ENCODE results near the gene CACNA2D3.

Gene CACNA2D3

DNA sequence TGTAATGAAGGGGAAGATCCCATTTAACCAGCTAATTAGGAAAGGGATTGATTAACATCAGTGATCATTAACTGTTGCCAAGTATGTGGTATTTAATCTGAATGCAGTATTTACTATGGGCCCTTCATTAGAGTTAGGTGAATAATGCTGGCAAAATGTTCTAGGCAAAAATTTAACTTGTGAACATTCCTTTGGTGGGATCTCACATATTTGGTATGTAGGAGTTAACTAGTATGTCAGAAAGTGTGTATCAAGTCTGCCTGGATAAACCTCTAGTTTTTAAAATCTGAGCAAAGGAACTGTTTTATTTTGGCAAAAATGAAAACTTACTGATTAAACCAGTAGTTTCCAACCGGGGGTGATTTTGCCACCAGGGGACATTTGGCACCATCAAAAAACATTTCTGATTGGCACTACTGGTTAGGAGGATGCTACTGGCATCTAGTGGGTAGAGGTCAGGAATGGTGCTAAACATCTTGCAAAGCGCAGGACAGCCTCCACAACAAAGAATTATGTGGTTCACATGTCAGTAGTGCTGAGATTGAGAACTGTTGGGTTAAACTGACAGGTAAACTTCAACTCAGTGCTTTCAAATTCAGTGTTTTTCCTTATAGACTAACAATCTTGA lies 783.0 kb downstream of the CACNA2D3 start:
- no peak for DNase-seq

DNA sequence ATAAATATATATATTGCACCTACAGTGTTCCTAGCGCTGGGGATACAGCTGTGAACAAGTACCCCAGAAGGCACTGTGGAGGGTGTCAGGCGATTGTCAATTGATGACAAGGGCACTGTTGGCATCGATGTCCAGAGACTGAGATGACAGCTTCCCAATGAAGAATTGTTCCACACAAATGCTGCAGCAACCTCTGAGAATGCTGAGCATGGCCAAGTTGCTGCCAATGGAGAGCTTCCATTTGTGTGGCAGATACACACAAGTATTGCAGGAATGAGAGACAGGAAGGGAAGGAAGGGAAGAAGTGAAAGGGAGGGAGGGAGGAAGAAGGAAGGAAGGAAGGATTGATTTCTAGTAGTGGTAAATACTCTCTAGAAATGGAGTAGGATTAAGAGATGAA lies 783.6 kb downstream of the CACNA2D3 start:
- no peak for DNase-seq

DNA sequence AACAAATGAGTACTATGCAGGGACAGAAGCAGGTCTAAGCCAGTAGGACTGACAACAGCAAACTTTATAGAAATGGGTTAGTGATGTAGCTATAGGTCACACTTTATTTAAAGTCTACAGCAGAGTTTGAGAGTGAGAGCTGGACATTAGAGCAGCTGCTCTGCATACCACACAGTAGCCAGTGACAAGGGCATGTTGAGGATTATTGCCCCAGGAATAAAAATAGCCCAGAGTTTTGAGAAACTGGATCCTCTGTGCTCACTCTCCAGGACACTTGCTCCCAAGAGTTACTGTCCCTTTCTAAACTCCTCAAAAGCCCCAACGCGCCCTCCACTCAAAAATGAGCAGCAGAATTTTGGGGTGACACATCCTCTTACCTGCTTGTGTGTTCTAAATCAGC lies 784.4 kb downstream of the CACNA2D3 start:
- no peak for DNase-seq

DNA sequence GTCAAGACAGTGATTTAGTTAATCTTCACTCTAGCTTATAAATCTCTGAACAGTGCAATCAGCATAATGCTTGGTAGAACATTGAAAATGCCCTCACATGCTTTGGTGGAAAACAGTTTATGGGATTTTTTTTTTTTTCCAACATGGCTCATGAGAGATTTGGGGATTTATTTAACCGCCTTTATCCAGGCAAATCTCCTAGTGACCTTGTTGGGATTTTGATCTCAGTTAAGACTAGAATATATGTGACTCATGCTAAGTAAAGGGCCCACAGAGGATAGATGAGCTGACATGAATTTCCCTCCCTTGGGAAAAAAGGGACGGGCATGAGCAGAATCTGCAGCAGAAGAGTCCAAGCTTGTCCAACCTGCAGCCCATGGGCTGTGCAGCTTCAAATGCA lies 786.8 kb downstream of the CACNA2D3 start:
- no peak for DNase-seq

DNA sequence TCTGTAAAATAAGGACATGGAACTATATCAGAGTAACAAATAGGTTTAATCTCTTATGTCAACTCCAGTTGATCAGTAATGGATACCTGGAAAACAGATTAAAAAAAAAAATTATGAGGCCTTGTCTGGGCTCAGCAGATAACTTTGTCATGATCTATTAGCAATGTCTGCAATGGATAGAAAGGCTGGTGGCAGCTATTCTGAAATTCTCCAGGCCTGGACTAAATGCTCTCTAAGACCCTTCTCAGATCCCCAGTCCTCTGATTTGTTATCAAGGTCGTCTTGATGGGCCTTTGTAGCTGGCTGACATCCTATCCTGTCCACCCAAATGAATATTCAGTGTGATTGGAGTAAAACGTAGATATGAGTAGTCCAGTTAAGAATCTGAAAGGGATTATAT lies 791.8 kb downstream of the CACNA2D3 start:
- no peak for DNase-seq

DNA sequence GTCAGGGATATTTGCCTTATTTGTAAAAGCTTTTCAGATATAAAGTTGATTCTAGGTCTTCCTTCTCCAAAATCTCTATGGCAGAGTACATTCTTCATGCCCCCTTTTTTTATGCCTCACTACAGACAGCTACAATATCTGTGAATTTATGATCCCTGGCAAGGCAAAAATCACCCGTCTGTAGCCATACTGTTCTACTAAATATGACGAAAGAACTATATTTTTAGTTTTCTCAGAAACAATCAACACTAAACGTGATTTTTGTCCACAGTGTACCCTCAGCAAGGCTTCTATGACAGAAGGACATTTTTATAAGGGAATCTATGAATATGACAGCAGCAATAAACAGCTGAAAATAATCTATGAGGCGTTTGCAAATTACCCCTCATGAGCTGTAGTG lies 792.8 kb downstream of the CACNA2D3 start:
- DNase-seq, result no peak

DNA sequence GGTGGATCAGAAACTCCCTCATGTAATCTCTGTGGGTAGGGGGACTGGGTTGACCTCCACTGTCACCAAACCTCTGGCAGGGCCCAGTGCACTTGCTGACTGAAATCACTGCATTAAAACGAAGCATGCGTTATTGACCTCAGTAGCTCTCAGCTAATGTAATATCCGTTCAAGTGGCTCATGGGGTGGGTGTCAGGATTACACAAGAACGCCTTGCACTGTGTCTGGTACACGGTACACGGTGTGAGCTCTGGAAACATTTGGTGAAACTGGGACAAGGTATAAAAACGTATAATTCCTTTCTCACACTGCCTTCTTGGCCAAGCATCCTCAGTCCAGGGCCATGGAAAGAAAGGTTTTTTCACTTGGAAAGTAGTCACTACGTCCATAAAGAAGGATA lies 793.6 kb downstream of the CACNA2D3 start:
- DNase-seq, result no peak

DNA sequence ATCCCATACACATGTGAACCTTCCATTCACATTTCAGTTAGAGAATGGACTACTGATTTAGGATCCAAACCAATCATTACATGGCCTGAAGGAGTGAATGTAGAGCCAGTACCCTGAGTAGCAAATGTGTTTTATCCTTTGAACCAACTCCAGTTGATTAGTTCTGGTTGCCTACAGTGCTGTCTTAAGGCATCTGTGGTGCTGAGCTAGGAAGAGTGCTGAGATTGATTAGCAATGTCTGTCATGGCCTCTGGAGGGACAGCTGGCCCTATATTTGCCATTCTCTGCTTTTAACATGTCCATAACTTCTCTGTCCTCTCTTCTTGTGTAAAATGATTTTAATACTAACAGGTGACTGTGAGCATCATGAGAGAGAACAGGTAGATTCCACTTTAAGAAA lies 794.4 kb downstream of the CACNA2D3 start:
- DNase-seq, result no peak

DNA sequence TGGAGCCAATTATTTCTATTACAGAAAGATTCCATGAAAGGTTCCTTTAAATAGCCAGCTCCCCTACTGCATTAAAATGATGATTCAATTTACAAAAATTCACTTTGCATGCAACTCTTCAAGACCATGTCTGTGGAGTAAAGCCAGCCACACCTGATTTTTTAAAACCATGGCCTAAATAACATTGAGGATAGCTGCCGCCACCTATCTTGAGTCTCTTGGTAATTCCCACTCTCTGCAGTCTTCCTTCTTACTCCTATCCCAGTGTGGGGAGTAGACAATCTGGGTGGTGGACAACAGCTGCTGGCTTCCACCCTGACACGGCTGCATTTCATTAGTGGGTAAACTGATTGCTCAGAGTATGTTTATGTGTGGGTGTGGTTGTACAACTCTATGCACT lies 794.8 kb downstream of the CACNA2D3 start:
- DNase-seq, result no peak

DNA sequence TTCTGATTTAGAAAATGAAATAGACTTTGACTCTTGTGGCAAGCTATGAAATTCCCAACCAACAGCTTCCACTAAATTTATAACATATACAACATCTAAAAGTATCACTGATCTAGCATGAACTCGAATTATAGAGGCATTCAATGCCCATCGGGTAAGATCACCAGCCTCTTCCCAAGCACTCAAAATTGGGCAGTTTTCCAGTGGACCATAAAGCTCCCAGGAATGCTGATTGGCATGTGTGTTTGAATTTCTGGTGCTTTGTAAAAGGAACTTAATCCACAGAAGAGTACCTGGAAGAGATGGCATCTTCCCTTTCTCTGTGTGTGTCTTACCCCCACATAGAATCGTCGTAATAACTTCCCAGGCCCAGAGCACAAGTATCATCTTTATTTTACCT lies 795.5 kb downstream of the CACNA2D3 start:
- no peak for DNase-seq

DNA sequence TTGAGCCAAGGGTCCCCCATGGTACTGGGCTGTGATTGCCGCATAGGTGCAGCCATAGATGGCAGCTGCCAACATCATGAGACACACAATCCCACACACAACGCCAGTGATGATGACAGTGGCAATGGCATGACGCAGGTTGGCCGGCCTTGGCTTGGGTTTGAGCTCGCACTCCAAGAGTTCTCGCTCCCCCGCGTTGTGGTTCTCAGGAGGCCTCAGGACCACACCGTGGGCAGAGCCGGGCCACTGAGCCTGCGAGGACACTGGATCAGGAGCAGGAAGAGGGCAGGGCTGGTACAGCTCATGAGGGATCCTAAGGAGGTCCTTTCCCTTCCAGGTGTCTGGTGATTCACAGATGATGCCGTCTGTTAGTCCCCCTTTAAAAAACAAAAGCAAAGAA lies 796.2 kb downstream of the CACNA2D3 start:
- DNase-seq, result no peak

DNA sequence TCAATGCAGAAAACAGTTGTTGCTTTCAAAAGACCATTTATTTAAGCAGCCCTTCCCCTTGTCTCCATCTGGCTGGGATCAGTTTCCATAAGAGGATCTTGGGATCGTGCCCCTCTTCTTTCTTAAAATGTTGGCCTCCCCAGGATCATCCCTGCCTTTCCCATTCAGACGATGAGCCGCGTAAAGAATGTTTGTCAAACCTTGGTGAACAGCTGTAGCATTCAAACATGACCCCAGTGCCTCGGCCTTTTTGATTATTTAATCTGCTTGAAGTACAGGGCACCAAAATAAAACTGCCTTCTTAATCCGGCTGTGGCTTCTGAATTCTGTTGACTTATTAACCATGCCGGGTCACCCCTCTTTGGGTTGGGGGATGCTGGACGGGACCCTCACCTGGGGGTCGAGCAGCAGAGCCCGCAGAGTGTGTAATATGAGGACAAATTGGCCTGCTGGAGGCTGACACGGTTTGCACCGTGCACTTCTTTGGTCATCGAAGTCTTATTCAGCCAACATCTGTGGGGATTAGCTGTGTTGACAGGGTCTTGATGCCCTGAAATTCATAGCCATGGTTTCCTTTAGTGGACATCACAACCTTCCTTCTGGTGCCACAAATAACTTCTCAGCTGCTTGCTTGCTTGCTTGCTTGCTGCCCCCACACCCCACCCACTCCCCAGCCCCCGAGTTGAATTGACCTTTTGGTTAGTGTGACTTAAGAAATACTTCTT lies 805.9 kb downstream of the CACNA2D3 start, which contains the start of gene LRTM1:
Gene LRTM1 (minus strand): TSS at position 14 of the 725 bp plus-strand sequence. CDS start 148 bp downstream, outside the sequence.
- DNase-seq, result no peak

DNA sequence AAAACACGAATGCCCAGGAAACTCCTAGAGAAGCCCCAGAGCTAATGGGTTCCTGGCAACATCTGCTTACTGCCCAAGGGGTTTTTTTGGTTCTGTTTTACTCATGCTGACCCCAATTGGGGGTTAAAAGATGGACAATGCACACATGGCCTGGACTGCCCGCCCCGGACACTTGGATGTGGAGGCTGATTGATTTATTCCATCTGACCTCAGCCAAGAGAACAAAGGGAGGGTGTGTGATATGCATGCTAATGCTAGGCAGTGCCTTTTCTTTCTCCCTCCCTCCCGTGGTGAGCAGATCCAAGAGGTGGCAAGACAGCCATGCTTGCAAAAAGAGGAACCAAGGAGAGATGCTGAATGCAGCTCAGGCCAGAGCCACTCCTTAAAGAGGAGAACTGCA lies 808.8 kb downstream of the CACNA2D3 start:
- DNase-seq, result no peak

DNA sequence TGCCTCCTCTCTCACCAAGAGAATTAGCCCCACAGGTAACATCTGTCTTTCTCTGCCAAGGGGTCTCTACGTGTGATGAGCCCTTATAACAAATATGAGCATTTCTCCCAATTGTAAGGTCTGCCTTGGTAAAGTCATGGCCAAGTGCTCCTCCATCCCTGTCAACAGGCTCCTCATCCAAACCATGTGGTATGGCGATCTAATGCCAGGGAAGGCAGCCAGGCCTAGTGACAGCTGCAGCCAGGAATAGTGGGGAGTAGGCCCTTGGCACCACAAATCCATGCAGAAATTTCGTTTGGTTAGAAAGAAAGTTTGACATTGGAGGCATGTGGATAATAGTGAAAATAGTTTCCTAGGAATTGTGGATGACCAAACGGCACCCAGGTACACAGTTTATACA lies 810.3 kb downstream of the CACNA2D3 start:
- DNase-seq, result no peak

DNA sequence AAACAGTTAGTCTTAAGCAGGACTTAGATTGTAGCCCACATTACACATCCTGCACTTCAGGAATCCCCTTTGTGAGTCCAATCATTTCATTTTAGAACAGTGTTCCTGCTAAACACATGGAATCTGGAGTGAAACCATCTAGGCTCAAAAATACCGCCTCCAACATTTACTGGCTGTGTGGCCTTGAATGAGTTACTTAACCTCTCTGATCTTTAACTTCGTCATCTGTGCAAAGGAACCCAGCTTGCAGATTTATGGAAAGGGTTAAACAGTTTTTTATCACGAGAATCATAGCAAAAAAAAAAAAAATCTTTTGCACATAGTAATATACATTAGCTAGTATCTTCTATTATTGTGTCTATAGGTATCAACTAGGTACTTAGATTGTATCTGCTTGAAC lies 813.5 kb downstream of the CACNA2D3 start:
- DNase-seq, result no peak

DNA sequence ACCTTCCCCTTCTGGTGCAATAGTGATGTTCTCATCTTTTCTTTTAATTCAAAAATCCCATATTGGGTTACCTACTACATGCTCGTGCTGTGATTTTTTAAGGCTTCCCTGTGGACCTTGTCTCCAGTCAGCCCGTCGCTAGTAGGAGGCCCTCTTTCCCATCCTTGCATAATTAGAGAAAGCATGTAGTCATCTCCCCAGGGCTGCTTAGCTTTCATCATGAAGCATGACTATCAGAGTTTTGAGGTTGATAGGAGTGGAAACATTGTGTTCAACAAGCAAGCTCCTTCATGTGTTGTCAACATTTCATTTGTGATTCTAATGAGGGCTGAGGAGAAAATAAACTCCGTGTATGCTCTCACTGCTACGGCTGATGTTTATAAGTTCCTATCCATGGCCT lies 814.2 kb downstream of the CACNA2D3 start:
- no peak for DNase-seq

DNA sequence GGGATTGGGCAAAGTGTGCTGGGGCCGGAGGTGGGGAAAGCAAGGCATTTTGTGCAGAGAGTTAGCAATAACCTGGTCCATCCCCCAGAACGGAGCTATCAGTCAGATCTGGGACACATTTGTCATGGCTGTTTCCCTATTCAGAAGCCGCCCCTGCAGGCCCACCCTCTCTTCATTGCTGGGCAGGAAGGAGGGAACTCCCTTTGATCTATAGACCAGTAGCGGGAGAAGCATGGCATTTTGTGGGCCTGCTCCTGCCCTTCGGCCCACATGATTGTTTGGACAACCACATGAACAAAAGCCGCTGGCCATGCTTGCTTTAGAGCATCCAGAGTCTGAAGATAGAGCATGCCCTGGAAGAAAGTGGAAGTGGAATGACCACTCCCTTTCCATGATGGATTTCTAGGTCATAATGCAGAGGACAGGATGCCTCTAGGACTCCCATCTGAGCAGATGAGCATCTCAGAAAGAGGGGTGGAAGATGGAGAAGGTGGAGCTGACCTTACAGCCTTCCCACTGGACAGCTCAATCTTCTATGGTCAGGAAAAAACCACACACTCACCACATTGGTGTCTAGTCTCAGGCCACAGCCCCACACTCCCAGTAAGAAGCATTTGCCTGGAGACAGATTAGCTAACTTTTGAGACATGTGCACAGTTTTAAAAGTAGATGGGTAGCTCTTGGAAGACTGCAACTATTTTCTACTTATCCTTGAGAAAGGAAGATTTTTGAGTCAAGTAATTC lies 817.4 kb downstream of the CACNA2D3 start:
- no peak for DNase-seq

DNA sequence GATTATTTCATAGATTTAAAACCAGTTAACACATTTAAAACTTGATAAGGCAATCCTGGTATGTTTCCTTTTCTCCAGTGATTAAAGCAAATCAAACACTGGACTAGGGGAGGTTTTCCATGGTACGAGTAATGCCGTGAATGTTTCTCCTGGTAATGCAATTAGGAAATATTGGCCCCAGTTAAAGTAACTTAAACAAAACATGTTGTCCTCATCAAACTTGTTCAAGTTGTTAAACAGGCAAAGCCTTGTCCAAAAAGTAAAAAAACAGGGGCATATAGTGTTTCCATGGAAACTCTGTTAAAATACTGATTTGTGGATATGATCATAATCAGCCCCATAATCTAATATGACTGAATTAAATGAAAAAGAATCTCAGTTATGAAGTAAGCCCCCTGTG lies 818.6 kb downstream of the CACNA2D3 start:
- DNase-seq, result no peak

DNA sequence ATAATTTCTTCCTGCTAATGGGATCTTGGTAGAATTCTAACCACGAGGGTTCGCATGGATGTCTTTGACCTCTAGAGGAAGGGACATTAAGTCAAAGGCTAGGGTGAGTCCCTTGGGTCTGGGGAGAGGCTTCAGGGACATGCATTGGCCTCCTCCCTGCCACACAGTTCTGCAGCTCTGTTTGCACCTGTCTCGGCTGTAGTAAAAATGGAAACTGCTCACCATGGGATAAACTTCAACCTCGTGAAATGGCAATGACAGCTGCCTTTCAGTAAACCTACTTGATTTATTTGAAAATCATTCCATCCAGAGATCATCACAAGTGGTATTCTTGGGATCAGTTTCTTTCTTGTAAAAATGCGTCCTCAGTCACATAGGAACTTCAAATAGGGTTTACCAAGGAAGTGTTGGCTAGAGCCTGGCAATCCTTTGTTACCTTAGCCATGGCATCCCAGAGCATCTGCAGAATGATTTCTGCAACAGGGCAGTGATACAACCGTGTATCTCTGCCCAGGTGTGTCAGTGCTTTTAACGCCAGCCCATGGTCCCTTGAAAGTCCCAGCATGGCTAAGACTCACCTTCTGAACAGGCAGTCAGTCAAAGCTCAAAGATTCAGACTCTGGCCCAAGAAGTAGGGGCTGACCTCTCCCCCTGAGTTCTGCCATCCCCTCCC lies 819.5 kb downstream of the CACNA2D3 start:
- no peak for DNase-seq

DNA sequence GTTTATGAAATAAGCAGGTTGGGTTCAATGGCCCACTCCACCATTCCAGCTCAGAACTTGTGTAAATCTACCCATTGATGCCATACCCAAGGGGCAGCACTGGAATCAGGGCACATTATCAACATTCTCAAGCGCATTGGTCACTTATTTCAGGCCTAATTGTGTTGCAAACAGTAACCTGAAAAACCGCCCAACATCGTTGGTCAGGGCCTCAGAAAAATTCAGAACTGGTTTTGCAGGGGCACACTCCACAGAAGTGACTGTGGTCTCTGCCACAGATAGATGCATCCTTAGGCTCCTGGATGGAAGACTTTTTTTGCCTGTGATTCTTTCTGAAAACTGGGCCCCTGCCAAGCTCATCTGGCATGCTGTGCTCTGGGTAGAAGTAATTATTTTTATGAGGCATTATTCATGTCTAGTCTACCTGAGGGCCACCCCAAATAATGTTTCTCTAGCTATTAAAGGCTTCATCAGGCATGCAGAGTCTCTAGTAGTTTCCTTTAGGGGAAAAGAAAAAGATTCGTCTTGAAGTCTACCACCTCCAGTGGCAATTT lies 827.2 kb downstream of the CACNA2D3 start:
- no peak for DNase-seq

DNA sequence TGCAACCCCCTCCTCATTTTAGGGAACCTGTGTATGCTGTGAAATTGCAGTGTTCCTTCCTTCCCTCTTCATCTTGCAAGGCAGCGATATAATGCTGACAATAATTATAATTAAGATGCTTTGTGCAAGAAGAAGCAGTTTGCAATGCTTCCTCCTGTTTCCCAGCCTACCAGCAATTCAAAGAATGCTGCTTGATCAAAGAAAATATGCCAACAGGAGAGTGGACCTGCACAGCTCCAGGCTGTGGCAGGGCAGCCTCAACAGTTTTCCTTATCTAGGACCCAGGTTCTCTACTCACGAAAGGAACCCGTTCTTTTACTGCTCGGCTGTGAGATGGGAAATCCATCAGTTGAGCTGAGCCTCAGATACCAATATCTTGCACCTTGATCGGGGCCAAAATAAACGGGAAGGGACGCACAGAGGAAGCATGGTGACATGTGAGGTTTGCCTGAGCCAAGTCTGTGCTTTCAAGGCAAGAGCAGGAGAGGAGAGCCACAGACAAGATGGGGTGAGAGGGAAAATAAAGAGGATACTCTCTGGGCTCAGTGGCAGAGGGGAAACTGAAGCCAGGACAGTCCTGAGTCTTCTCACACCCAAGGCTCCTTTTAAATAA lies 828.1 kb downstream of the CACNA2D3 start:
- no peak for DNase-seq

DNA sequence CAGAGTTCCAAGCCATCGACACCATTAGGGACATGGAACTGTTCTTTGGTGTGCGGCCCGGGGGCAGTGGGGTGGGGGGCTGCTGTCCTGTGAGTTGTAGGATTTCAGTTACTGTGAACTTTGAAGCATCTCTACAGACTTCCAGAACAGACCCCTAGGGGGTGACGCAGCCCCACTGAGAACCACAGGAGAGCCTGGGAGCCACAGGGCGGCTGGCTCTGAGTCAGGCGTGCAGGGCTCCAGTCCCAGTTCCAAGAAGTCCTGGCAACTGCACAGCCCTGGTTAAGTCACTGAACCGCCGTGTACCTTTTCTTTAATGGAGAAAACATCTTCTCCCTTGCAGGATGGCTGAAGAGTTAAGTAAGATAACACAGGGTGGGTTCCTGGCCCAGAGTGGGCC lies 829.1 kb downstream of the CACNA2D3 start:
- DNase-seq, result no peak

DNA sequence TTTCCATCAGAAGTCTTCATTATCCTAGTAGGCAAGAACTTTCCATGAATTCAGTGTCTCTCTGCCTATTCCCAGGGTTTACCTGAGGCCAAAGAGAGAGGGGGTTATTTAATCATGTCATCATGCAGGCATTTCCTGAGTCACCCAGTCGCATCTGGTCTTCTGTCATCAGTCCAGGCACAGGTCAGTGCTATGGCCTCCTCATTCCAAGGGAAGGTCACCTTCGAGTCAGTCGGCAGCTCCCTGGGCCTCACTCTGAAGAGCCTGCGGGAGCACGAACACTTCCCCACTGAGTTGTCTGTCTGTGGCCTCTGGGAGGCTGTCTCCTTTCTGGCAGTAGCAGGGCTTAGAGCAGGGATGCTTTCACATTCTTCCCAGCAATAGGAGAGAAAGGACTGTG lies 831.7 kb downstream of the CACNA2D3 start:
- no peak for DNase-seq
